D341Med (cell line): ENCODE measurements around the gene USP20.

Experiments
- DNase-seq: peaks from one replicate; pipeline ENCODE4 v3.0.0; 2012; ENCODE audit warnings: low spot score

The USP20 gene

GRCh38 chr9:129857207-129857606 is 21.9 kb downstream of the USP20 start:
- DNase-seq: no peak

DNA sequence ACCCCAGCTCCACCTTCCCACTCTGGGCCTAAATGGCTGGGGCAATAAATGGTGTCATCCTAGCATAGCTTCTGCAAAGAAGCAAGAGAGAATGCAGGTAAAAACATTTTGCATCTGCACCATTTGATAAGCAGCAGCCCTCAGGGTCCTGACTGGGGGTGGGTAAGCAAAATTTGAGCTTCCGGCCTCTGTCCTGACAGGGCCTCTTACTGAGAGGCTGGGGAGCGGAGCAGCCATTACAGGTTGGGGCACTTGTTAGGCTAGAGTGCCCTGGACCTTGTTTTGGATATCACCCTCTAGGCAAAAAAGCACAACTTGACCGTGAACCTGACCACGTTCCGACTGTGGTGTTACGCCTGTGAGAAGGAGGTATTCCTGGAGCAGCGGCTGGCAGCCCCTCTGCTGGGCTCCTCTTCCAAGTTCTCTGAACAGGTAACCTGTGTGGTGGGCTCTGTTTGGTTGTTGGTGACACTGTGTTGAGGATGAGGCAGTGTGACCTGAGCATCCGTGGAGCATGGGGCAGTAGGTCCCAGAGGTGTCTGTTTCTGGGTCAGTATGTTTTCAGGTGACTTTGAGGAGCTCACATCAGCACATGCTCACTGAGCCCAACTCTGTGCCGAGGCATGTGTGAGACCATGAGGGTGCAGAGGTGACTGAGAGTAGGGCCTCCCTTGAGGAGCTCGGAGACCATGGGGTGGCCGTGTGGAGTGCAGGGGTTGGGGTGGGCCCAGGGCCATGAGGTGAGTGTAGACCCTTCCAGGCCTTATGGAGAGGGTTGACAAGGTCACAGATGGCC is 23.1 kb downstream of the USP20 start:
- DNase-seq: no peak

DNA sequence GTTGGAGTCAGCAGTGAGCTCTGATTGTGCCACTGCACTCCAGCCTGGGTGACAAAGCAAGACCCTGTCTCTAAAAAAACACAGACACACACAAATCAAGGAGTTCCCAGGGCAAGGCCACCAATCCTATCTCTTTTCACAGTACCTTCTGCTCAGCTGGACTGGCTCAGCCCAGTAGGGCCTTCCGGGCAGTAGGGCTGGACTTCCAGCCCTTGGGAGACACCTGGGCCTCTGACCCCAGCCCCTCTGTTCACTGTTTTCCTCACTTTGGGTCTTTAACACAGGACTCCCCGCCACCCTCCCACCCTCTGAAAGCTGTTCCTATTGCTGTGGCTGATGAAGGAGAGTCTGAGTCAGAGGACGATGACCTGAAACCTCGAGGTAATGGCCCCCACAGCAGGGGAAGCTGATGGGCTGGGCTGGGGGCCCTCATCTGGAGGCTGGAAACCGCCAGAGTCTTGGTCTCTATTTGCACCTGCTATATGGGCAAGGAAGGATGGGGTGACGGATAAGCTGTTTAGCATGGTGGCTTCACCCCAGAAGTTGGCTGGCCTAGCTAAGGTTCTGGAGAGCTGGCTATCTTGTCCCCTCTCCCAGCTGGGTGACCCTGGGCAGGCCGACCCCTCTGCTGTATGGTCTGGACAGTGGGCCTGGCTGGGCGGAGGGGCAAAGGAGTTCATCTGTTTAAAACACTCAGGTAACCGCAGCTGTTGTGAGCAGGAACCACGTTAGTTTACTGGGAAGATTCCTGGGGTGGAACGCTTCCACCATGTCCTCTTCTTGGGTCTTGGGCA is 25.6 kb downstream of the USP20 start:
- no peak for DNase-seq

- no peak for DNase-seq
Measured at GRCh38 chr9:129861447-129861827, 26.2 kb downstream of the USP20 start.

DNA sequence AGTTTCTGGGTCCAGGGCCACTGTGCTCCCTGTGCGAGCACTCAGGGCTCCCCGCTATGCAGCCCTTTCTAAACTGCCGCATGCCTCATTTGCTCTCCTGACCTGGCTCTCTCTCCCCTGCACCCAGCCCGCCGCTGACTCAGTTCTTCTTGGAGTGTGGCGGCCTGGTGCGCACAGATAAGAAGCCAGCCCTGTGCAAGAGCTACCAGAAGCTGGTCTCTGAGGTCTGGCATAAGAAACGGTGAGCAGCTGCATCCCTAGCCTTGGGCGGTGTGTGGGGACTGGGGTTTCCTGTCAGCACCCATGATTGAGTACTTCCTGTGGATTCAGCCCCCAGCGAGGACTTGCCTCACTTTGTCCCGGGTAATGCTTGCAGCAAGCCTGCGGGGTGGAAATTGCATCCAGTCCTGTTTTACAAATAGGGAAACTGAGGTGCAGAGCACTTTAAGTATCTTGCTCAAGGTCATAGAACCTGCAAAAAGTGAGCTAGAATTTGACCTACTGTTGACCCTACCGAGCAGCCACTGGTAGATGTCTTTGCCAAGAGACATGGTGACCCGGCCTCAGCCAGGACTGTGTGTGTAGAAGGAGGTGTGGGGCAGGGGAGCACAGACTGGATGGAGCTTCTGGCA is 27.9 kb downstream of the USP20 start:
- DNase-seq: no peak

- DNase-seq: no peak
Measured at GRCh38 chr9:129864991-129865647, 29.9 kb downstream of the USP20 start.

- no peak for DNase-seq
Measured at GRCh38 chr9:129865668-129866320, 30.5 kb downstream of the USP20 start.

GRCh38 chr9:129866394-129867135 is 31.3 kb downstream of the USP20 start:
- DNase-seq: no peak

DNA sequence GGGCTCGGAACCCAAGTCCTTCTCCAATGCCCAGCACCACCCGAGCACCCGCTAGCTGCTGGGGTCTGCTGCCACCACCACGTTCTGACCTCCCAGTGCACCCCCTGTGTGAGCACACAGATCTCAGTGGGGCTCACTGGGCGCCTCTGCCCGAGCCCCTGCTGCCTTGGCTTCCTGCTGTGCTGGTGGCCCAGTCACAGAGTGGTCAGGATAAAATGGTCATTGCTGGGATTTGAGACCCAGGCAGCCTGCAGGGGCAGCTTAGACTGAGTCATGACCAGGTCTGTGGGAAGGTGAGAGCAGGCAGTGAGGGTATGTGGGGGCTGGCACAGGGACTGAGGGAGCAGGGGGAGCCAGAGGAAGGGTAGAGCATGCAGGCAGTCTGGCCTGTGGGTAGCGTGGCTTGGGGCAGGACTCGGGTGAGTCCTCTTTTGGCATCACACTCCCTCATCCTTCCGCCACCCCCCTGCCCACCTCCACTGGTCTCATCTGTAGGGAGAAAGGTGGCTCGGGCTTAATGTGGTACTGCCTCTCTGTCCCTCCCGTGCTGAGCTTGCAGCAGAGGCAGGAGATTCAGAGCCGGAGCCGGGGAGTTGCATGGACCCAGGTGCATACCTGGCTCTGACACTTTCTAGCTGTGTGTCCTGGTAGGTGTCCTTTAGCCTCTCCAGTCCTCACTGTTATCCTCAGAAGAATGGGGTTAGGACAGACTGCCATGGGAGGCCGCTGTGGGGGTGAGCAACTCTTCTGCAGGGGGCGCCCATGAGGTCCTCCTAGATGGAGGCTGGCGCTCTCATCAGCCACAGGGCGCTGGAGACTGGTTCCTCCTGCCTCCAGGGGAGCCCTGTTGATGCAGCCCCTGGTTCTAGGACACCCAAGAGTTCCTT is 32.1 kb downstream of the USP20 start:
- DNase-seq: no peak

DNA sequence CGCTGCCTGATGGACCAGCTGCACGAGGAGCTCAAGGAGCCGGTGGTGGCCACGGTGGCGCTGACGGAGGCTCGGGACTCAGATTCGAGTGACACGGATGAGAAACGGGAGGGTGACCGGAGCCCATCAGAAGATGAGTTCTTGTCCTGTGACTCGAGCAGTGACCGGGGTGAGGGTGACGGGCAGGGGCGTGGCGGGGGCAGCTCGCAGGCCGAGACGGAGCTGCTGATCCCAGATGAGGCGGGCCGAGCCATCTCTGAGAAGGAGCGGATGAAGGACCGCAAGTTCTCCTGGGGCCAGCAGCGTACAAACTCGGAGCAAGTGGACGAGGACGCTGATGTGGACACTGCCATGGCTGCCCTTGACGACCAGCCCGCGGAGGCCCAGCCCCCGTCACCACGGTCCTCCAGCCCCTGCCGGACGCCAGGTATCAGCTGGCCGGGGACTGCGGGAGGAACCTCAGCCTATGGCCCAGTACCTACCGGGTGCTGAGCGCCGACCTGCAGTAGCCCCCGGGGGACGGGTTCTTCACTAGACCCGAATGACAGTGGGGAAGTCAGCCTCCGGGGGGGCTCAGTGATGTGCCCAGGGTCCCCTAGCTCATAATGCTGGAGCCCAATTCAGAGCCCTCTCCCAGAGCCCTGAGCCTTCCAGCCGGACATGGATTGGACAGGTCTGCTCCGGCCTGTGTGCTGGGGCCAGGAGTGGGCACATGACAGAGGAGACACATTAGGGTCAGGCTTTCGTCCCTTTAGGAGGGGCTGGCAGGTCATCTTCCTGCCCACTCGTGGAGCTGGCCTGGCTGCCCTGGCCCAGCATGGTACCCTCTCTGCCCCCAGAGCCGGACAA is 33.0 kb downstream of the USP20 start:
- DNase-seq: no peak

- DNase-seq: no peak
Measured at GRCh38 chr9:129868872-129869486, 33.7 kb downstream of the USP20 start.

GRCh38 chr9:129869585-129870501 is 34.6 kb downstream of the USP20 start:
- DNase-seq: no peak

- no peak for DNase-seq
Measured at GRCh38 chr9:129871046-129871445, 35.8 kb downstream of the USP20 start.

GRCh38 chr9:129873563-129874190 is 38.4 kb downstream of the USP20 start:
- DNase-seq: no peak

DNA sequence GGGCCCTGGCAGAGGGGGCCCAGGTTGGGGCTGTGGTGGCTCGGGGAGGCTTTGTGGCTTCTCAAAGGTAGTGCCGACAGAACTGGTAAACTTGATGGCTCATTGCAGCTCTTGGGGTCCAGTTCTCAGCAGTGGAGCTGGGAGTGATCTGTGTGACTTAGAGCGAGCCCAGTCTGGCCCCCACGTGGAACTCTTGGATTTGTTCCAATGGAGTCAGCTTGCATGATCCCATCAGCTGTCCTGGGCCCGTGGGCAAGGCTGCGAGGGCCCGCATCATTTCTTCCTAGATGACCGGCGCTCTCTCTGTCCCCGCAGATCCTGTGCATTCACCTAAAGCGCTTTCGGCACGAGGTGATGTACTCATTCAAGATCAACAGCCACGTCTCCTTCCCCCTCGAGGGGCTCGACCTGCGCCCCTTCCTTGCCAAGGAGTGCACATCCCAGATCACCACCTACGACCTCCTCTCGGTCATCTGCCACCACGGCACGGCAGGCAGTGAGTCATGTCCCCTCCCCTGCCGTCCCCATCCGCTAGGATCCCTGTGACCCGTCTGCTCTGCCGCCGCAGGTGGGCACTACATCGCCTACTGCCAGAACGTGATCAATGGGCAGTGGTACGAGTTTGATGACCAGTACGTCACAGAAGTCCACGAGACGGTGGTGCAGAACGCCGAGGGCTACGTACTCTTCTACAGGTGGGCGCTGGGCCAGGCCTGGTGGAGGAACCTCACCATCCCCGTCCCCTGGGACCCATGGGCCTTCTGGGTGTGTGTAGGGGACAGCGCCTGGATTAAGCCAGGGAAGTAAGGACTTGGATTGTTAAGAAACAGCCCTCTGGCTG is 39.2 kb downstream of the USP20 start:
- DNase-seq: no peak

DNA sequence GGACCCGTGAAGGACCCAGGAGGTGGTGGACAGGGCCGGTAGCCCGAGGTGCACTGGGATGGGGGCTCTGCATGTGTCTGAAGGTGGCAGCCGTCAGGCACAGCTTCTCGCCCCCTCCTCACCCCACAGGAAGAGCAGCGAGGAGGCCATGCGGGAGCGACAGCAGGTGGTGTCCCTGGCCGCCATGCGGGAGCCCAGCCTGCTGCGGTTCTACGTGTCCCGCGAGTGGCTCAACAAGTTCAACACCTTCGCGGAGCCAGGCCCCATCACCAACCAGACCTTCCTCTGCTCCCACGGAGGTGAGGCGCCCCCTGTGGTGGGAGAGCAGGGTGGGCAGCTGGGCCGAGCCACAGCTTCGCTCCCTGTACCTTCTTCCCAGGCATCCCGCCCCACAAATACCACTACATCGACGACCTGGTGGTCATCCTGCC is 39.9 kb downstream of the USP20 start:
- no peak for DNase-seq
